Activated naive CD8-positive, alpha-beta T cell treated with anti-CD3 and anti-CD28 coated beads, Interleukin-2, amount 50 U/mL, for 24 hours (primary cell): ENCODE data around the gene NUTM2D.
"Not testable (repeated sequence)": the region's sequence is repeated elsewhere in the genome, so short reads cannot be mapped to it uniquely, and the experiment has no call there.

Experiments used
- ATAC-seq: fragments of 150-1000 bp; cut with Tn5 transposase; one replicate; pipeline ENCODE4 v1.10.0; 2021
- DNase-seq: peaks from one replicate; pipeline ENCODE4 v3.0.0; 2021
- H3K27ac Mint-ChIP-seq: one replicate; pipeline ENCODE4 v1.8.0; 2021; ENCODE audit warnings: mild to moderate bottlenecking, mixed read lengths
- H3K27me3 Mint-ChIP-seq: one replicate; pipeline ENCODE4 v1.8.0; 2021; ENCODE audit warnings: mixed read lengths
- H3K36me3 Mint-ChIP-seq: one replicate; pipeline ENCODE4 v1.8.0; 2021; ENCODE audit warnings: low read depth, mixed read lengths
- H3K4me1 Mint-ChIP-seq: one replicate; pipeline ENCODE4 v1.8.0; 2021; ENCODE audit warnings: mixed read lengths
- H3K4me3 Mint-ChIP-seq: one replicate; pipeline ENCODE4 v1.8.0; 2021; ENCODE audit warnings: mild to moderate bottlenecking, moderate library complexity, mixed read lengths
- H3K9me3 Mint-ChIP-seq: one replicate; pipeline ENCODE4 v1.8.0; 2021; ENCODE audit warnings: mixed read lengths

NUTM2D gene

GRCh38 chr10:87345743-87346142 is 11.8 kb upstream of the NUTM2D start:
- H3K4me3 Mint-ChIP-seq, H3K36me3 Mint-ChIP-seq, DNase-seq, H3K27ac Mint-ChIP-seq, H3K27me3 Mint-ChIP-seq, ATAC-seq, H3K4me1 Mint-ChIP-seq, H3K9me3 Mint-ChIP-seq: not testable (repeated sequence)

GRCh38 chr10:87350161-87350560 is 7.4 kb upstream of the NUTM2D start:
- H3K4me3 Mint-ChIP-seq, H3K9me3 Mint-ChIP-seq, H3K4me1 Mint-ChIP-seq, H3K27ac Mint-ChIP-seq, ATAC-seq, DNase-seq, H3K36me3 Mint-ChIP-seq, H3K27me3 Mint-ChIP-seq: not testable (repeated sequence)

DNA sequence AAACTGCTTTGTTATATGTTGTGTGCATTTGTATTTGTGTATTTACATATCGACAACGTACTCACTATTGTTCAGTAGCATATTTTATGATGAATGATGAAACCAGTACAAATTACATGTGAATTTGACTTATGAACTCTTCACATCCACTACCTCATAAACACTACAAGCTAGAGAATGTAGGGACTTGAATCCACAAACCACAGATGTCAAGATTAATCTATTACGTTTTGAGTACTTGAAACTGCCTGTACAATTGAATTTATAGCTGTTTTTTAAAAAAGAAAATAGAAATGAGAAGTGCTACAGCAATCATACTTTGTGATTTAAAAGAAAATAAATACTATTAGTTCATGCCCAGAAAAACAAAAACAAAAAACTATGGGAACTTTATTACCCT is 4.7 kb upstream of the NUTM2D start:
- not testable (repeated sequence) for H3K9me3 Mint-ChIP-seq, H3K27me3 Mint-ChIP-seq, H3K4me3 Mint-ChIP-seq, H3K36me3 Mint-ChIP-seq, DNase-seq, ATAC-seq, H3K4me1 Mint-ChIP-seq, H3K27ac Mint-ChIP-seq

DNA sequence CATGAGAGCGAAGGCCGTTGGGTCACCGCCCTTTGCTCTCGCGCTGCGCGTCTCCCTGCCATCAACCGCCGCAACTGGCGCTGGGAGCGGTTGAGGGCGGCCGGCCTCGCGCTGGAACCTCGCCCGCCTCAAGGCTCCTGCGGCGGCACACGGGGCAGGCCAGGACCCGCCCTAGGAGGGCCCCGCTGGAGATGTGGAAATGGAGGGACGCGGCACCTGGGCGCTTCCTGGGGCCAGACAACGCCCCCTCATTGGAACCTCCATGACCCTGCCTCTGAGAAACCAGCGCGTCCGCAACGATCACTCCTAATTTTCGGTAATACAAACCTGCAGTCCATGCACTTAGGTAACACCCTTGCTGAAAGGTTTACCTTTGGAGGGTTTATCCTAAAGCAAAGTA is 2.4 kb upstream of the NUTM2D start:
- H3K9me3 Mint-ChIP-seq, H3K27ac Mint-ChIP-seq, H3K36me3 Mint-ChIP-seq, ATAC-seq, H3K27me3 Mint-ChIP-seq, H3K4me3 Mint-ChIP-seq, DNase-seq, H3K4me1 Mint-ChIP-seq: not testable (repeated sequence)

DNA sequence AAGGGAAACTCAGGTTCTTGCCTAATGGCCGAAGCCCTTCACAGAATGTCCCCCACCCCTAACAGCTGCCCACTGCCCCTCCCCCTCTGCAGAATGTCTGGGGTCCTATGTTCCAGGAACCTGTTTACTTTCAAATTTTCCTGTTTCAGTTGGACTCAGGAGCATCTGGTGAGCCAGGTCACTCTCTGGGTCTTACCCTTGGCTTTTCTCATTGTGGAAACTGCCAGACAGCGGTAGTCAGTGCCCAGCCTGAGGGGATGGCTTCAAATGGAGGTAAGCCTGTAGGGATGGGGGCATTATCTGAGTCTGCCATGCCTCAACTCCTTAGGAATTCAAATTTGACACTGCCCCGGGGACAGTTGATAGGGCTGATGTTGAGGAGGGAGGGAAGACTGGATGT is 615 bp downstream of the NUTM2D start:
- ATAC-seq, H3K27me3 Mint-ChIP-seq, DNase-seq, H3K4me1 Mint-ChIP-seq, H3K9me3 Mint-ChIP-seq, H3K36me3 Mint-ChIP-seq, H3K4me3 Mint-ChIP-seq, H3K27ac Mint-ChIP-seq: not testable (repeated sequence)

GRCh38 chr10:87369514-87370112 is 12.1 kb downstream of the NUTM2D start:
- not testable (repeated sequence) for ATAC-seq, H3K4me1 Mint-ChIP-seq, H3K9me3 Mint-ChIP-seq, H3K36me3 Mint-ChIP-seq, H3K27ac Mint-ChIP-seq, H3K4me3 Mint-ChIP-seq, DNase-seq, H3K27me3 Mint-ChIP-seq

DNA sequence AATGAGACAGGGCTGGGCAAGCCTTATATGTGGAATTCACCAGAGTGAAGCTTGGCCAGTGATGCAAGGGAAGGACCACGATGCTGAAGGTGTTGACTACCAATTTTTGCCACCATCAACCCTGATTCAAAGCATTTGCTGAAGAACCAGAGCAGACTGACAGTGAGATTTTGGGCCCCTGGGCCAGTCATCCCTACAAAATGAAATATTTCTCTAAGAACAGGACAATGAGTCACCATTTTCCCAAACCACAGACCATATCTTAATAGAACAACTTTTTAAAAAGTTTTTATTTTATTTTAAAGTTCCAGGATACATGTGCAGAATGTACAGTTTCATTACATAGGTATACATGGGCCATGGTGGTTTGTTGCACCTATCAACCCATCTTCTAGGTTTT is 16.5 kb downstream of the NUTM2D start:
- H3K9me3 Mint-ChIP-seq, H3K36me3 Mint-ChIP-seq, H3K4me3 Mint-ChIP-seq, H3K27me3 Mint-ChIP-seq, H3K4me1 Mint-ChIP-seq, H3K27ac Mint-ChIP-seq, ATAC-seq, DNase-seq: not testable (repeated sequence)

- H3K36me3 Mint-ChIP-seq, H3K27me3 Mint-ChIP-seq, H3K27ac Mint-ChIP-seq, H3K4me1 Mint-ChIP-seq, DNase-seq, H3K9me3 Mint-ChIP-seq, H3K4me3 Mint-ChIP-seq: not testable (repeated sequence)
- ATAC-seq, result peak; percentile 67
Observed at GRCh38 chr10:87379115-87379514, 21.6 kb downstream of the NUTM2D start.

DNA sequence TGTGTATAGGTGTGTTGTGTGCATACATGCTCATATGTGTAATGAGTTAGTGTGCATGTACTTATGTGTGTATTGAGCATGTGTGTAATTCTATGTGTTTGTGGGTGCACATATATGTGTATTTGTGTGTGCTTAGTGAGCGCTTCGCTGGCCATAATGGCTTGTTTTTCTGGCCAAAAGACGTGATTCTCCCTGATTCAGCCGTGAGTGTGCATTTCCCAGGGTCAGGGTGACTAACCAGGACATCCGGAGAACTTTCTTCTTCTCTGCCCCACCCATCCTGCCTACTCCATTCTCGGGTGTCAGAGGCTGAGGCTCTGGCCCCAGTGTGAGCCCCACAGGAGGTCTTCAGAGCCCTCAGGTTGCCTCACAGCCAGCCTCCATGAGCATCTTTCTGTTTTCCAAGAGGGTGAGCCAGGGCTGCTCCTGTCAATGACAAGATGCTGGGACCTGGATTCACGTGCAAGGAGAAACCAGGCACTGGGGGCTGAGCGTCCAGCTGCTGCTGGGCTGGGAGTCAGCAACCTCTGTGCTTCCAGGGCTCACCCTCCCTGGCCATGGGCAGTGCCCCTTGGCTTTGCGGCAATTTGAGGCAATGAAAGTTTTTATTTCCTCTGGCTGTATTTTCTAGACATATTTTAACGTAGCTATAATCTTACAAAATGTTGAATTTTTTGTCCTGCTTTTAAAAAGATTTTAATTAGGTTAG is 25.8 kb downstream of the NUTM2D start:
- H3K27me3 Mint-ChIP-seq, DNase-seq, H3K4me1 Mint-ChIP-seq, H3K9me3 Mint-ChIP-seq, H3K4me3 Mint-ChIP-seq, H3K27ac Mint-ChIP-seq, H3K36me3 Mint-ChIP-seq, ATAC-seq: not testable (repeated sequence)

GRCh38 chr10:87384283-87384682 is 26.7 kb downstream of the NUTM2D start:
- H3K4me3 Mint-ChIP-seq, H3K27ac Mint-ChIP-seq, H3K36me3 Mint-ChIP-seq, H3K9me3 Mint-ChIP-seq, DNase-seq, H3K4me1 Mint-ChIP-seq, ATAC-seq, H3K27me3 Mint-ChIP-seq: not testable (repeated sequence)

GRCh38 chr10:87385762-87386360 is 28.3 kb downstream of the NUTM2D start:
- not testable (repeated sequence) for H3K4me3 Mint-ChIP-seq, H3K36me3 Mint-ChIP-seq, H3K4me1 Mint-ChIP-seq, H3K27me3 Mint-ChIP-seq, DNase-seq, H3K9me3 Mint-ChIP-seq, H3K27ac Mint-ChIP-seq
- peak; percentile 70 for ATAC-seq

DNA sequence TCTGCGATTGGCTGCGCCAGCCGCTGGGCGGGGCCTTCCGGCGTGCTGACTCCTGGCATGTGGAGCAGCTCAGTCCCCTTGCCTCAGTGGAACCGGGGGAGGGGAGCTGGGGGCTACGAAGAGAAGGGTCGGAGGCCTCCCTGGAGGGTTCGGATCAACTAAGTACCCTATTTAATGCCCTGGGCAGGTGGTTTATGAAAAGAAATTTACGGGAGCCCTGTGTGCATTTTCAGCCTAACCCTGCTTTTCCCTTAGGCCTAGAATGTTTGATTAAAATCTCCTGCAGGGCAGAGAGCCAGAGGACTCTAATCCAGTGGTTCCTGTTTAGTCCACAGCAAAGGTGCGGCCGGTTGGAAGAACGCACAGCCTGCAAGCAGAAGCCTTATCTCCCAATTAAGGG is 33.8 kb downstream of the NUTM2D start:
- not testable (repeated sequence) for DNase-seq, ATAC-seq, H3K4me1 Mint-ChIP-seq, H3K36me3 Mint-ChIP-seq, H3K27ac Mint-ChIP-seq, H3K4me3 Mint-ChIP-seq, H3K27me3 Mint-ChIP-seq, H3K9me3 Mint-ChIP-seq

DNA sequence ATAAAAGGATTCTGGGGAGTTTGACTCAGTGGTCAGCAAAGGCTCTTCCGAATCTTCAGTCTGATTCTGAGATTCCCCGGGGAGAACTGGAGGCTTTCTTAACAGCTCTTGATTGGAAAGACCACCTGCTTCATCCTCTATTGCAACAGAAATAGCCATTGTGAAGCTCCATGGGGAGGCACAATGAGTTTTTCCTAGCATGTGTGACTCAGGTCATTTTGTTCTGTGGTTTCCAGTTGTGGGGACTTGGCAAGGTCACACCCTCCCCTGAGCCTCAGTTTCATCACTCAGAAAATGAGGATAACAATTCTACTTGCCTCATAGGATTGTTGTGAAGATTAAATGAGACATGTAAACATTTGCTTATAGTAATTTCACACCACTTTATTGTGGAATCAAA is 38.7 kb downstream of the NUTM2D start:
- H3K4me3 Mint-ChIP-seq, H3K36me3 Mint-ChIP-seq, H3K27me3 Mint-ChIP-seq, H3K27ac Mint-ChIP-seq, H3K4me1 Mint-ChIP-seq, H3K9me3 Mint-ChIP-seq, ATAC-seq, DNase-seq: not testable (repeated sequence)

DNA sequence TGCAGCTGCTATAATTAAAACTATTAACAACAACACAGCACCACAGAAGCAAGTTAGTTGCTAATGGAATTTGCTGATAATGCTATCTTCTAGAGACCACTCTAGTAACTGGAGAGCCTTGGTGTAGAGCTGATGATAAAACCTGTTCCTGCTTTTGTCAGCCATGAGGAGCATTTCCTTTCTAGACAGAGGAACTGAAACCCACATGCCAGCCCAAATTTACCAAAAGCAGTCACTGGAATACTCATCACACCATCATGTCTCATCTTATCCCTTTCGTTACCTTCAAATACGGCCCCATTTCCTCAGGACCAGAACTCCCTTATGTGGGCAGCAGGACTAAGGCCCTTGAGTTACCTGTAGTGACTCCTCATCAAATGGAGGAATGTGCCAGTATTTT is 40.9 kb downstream of the NUTM2D start:
- H3K4me3 Mint-ChIP-seq, ATAC-seq: not testable (repeated sequence)

More for the DNA sequence above, 40.9 kb downstream of the NUTM2D start:
- not testable (repeated sequence) for H3K27ac Mint-ChIP-seq, H3K4me1 Mint-ChIP-seq, H3K27me3 Mint-ChIP-seq, H3K36me3 Mint-ChIP-seq, DNase-seq, H3K9me3 Mint-ChIP-seq
